NT2/D1 (cell line): ENCODE data around the gene ARHGEF4.

Experiments
- DNase-seq: peaks from one replicate; pipeline ENCODE4 v3.0.0-alpha.2; 2011; ENCODE audit warnings: low read depth, low spot score
- H3K27me3 ChIP-seq: 2 replicates; pipeline ENCODE4 v1.6.0; 2011; ENCODE audit warnings: mild to moderate bottlenecking; ENCODE audit not compliant: insufficient read length, insufficient read depth
- H3K36me3 ChIP-seq: 2 replicates; pipeline ENCODE4 v1.6.1; 2011; ENCODE audit warnings: mild to moderate bottlenecking, low read length, mixed read lengths; ENCODE audit not compliant: insufficient read depth, insufficient read length
- H3K4me1 ChIP-seq: 2 replicates; pipeline ENCODE4 v1.5.1; 2011; ENCODE audit not compliant: insufficient read depth, insufficient read length
- H3K4me3 ChIP-seq: 2 replicates; pipeline ENCODE4 v1.5.1; 2011; ENCODE audit warnings: low read depth; ENCODE audit not compliant: insufficient read length
- H3K9ac ChIP-seq: 2 replicates; pipeline ENCODE4 v1.6.0; 2011; ENCODE audit warnings: low read depth; ENCODE audit not compliant: insufficient read length
- H3K9me3 ChIP-seq: 2 replicates; pipeline ENCODE4 v1.5.1; 2011; ENCODE audit warnings: mild to moderate bottlenecking, low read length; ENCODE audit not compliant: insufficient read depth
- SUZ12 ChIP-seq: IDR thresholded peaks from 2 replicates; pipeline ENCODE4 v1.6.1; 2011; ENCODE audit not compliant: insufficient read length, insufficient read depth; ENCODE audit errors: extremely low read depth
- YY1 ChIP-seq: IDR thresholded peaks from 2 replicates; pipeline ENCODE4 v1.6.1; 2011; ENCODE audit not compliant: insufficient read length, insufficient read depth
- ZNF274 ChIP-seq: IDR thresholded peaks from 2 replicates; pipeline ENCODE4 v1.6.1; 2011; ENCODE audit warnings: mild to moderate bottlenecking, low read depth, low read length

ARHGEF4 gene

DNA sequence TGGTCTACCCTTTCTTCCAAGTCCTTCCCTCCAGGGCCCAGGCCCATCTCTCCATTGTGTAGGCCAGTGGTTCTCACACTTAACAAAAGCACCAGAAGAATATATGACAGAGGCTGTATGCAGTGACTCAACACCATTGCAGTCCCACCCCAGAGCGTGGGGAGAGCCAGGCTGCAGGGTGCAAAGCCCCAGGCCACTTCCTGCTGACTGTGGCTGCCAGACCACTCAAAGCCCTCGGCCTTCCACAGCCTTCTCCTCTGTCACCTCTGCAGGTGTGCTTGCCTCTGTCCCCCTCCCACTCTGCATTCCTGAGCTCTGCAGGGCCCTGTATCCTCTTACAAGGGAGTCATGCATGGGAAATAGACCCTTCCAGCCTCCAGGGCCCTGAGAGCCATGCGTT lies 40.4 kb upstream of the ARHGEF4 start:
- no peak for TF ChIP-seq SUZ12
- TF ChIP-seq ZNF274: no peak
- TF ChIP-seq YY1: no peak
- DNase-seq: no peak
- no peak overlapping the region for H3K9ac ChIP-seq
- peaks cover 15% of the 10 kb centered on the region for H3K4me1 ChIP-seq
- H3K27me3 ChIP-seq: peaks cover 23% of the 10 kb centered on the region
- H3K9me3 ChIP-seq: no peaks in the 10 kb centered on the region
- no peaks in the 10 kb centered on the region for H3K36me3 ChIP-seq
- no peak overlapping the region for H3K4me3 ChIP-seq

DNA sequence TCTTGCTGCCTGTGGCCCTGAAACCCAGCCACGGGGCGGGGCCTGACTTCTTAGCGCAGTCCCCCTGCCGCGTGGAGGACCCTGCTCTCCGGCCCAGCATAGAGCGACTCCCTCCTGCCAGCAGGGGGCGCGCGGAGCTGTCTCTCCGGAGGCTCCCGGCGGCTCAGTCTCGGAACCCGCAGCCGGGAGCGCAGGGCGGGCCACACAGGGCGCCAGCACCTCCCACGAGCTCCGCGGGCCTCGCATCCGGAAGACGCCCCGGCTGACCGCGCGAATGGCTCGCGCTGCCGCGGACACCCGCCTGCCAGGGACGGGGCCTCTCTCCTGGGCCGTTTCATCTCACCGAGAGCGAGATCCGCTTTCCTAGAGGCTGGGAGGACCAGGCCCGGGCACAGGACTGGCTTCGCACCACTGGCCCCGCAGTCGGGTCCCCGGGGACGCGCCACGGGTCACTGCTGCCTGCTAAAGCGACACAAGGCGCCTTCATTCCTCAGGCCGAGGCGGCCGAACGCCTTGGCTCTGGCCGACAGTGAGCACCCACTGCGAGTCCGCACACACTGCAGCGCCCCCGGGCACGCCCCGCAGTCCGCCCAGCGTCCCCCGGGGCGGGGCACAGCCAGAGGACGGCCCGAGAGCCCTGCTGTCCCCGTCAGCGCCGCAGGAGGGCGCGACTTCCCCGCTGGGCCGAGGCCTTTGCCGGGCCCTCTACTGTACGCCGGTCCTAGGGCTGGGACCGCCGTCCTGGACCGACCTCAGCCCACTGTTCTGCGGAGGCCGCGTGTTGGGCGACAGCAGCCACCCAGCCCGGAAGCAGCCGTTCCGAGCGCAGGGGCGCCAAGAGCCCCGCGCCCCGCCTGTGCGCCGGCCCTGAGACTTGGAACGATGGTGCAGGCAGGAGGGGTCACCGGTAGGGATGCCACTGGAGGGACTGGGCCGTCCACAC lies 39.0 kb upstream of the ARHGEF4 start:
- no peaks in the 10 kb centered on the region for H3K9me3 ChIP-seq
- H3K4me3 ChIP-seq: peak overlapping the region; percentile 77
- H3K36me3 ChIP-seq: no peaks in the 10 kb centered on the region
- peaks cover 23% of the 10 kb centered on the region for H3K27me3 ChIP-seq
- peaks cover 15% of the 10 kb centered on the region for H3K4me1 ChIP-seq
- peak; percentile 80 for DNase-seq
- TF ChIP-seq YY1: no peak
- no peak for TF ChIP-seq SUZ12
- no peak for TF ChIP-seq ZNF274
- peak overlapping the region; percentile 94 for H3K9ac ChIP-seq

DNA sequence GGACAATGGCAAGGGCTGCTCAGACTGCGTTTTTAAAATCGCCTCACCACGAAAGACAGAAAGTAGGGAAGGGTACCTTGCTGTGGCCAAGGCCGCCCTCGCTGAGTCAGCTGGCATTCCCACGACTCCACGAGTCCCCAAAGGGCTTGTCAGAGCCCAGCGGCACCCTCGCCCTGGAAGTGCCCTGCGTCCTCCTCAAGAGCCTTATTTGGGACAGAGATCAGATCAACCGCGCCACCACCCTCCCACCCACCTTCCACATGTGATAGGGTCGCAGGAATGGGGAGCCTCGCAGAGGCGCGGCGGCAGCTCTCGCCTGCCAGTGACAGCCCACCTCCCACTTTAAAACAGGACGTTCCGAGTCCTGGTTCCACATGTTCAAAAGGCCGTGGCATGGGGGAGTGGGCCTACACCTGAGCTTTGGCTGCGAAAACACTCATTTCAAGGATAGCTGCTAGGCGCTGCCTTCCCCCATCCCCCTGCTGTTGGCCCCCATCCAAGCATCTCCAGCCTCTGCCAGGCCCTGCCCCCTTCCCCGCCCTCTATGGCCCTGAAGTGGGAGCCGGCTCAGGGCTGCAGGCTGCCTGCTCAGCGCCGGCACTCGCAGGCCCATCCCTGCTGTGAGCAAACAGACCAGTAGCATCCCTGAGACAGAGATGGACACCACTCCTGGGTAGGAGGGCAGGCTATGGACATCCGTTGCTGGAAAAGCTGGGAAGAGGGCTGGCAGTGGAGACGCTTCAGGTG lies 38.1 kb upstream of the ARHGEF4 start:
- Histone ChIP-seq H3K9ac (peak overlapping the region; percentile 68), H3K27me3 (peaks cover 23% of the 10 kb centered on the region), H3K4me1 (peaks cover 15% of the 10 kb centered on the region), H3K9me3 (no peaks in the 10 kb centered on the region), H3K4me3 (peak overlapping the region; percentile 77), H3K36me3 (no peaks in the 10 kb centered on the region)
- TF ChIP-seq YY1 (no peak), SUZ12 (no peak), ZNF274 (no peak)
- DNase-seq: no peak

DNA sequence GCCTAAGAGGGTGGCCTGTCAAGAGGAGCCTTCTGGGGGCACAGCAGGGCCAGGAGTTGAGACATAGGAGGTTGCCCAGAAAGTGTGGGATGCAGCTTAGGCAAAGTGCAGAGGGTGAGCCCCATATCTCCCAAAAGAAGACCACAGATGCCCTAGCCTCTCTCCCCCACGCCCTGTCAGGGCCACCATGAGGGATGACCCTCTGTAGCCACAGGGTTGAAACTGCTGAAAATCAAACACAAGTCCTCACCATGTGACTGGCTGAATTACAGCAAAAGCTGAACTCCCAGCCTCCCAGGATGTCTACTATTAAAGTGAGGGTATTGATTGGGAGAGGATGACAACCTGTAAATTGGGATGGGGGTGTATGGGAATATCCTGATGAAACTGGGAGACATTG lies 37.4 kb upstream of the ARHGEF4 start:
- Histone ChIP-seq H3K9me3 (no peaks in the 10 kb centered on the region), H3K27me3 (peaks cover 23% of the 10 kb centered on the region), H3K4me3 (no peak overlapping the region), H3K4me1 (peaks cover 15% of the 10 kb centered on the region), H3K36me3 (no peaks in the 10 kb centered on the region), H3K9ac (no peak overlapping the region)
- TF ChIP-seq ZNF274 (no peak), SUZ12 (no peak), YY1 (no peak)
- no peak for DNase-seq

DNA sequence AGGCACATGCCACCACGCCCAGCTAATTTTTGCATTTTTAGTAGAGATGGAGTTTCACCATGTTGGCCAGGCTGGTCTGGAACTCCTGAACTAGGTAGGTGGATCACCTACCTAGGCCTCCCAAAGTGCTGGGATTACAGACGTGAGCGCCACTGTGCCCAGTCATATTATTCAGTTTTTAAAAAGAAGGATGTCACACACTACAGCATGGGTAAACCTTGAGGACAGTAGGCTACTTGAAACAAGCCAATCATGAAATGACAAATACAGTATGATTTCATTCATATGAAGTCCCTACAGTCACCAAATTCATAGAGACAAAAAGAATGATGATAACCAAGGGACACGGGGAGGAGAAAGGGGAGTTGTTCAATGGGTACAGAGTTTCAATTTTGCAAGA lies 31.1 kb upstream of the ARHGEF4 start:
- H3K4me3 ChIP-seq: no peak overlapping the region
- H3K9me3 ChIP-seq: no peaks in the 10 kb centered on the region
- no peaks in the 10 kb centered on the region for H3K36me3 ChIP-seq
- H3K27me3 ChIP-seq: no peaks in the 10 kb centered on the region
- no peak overlapping the region for H3K9ac ChIP-seq
- TF ChIP-seq ZNF274 (no peak), SUZ12 (no peak), YY1 (no peak)
- DNase-seq: no peak
- peaks cover 2% of the 10 kb centered on the region for H3K4me1 ChIP-seq

DNA sequence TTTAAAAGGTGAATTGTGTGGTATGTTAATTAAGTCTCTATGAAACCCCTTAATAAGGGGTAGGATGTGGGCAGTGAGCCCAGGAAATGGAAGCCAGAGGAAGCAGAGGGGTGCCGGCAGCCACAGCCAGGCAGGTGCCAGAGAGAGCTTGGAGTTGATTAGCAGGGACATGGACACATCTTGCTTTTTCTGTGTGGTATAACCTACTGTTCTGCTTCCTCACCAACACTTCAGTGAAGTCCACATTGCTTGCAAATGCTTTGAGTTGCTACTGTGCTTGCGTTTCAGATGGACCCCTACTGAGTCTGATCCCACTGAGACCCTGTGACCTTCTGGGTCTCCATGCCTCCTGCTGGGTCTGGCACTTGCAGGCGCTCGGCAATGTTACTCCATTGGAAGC lies 30.3 kb upstream of the ARHGEF4 start:
- Histone ChIP-seq H3K9me3 (no peaks in the 10 kb centered on the region), H3K4me3 (no peak overlapping the region), H3K9ac (no peak overlapping the region), H3K27me3 (no peaks in the 10 kb centered on the region), H3K4me1 (peaks cover 2% of the 10 kb centered on the region), H3K36me3 (no peaks in the 10 kb centered on the region)
- DNase-seq: no peak
- TF ChIP-seq SUZ12: no peak

DNA sequence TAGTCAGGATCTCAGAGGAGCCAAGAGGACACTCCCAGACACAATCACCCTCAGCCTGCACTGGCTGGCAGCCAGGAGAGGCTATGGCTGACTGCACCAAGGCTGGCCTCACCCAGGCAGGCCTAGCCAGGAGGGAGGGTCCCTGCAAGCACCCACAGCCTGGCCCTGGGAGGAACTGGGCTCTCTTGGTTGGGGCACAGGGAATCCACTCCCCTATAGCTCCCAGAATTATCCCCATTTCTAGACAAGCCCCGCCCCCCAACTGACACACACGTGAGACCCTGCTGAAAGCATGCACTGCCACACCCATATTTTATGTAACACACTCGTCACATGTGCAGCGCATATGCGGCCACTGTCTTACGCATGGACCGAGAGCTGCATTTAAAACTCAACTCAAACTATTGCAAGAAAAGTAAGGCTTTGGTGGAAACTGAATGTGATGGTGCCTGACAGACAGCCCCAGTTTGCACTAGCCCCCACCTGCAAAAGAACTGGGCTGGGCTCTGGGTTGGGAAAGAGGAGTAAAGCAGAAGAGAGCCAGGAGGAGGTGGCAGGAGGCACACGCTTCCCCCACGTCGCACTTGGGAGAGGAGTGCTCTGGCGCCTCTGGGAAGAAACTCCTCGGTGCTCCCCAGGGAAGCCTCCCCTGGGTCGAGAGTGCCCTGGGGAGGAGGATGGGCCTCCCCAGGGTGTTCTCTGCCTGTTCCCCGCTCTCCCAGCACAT lies 28.9 kb upstream of the ARHGEF4 start:
- DNase-seq: no peak
- Histone ChIP-seq H3K4me1 (peaks cover 2% of the 10 kb centered on the region), H3K27me3 (no peaks in the 10 kb centered on the region), H3K4me3 (no peak overlapping the region), H3K9ac (no peak overlapping the region), H3K9me3 (no peaks in the 10 kb centered on the region), H3K36me3 (no peaks in the 10 kb centered on the region)
- TF ChIP-seq YY1: no peak
- TF ChIP-seq SUZ12: no peak
- TF ChIP-seq ZNF274: no peak
